NB4 (cell line): ENCODE results near the gene FXYD7.

Experiments used
- MYC ChIP-seq: IDR thresholded peaks from 2 replicates; pipeline ENCODE4 v1.6.1; 2011; ENCODE audit warnings: low read depth, low read length
- POLR2A ChIP-seq: IDR thresholded peaks from 2 replicates; pipeline ENCODE4 v1.6.1; 2011; ENCODE audit warnings: mild to moderate bottlenecking; ENCODE audit not compliant: insufficient read length; ENCODE audit errors: extremely low read depth
- TF ChIP-seq, protein P1 (sequence below): IDR thresholded peaks from one replicate; pipeline ENCODE4 v1.5.1; 2012; ENCODE audit warnings: low read depth, low read length
- TF ChIP-seq, protein P2 (sequence below): IDR thresholded peaks from 2 replicates; pipeline ENCODE4 v1.6.1; 2011; ENCODE audit warnings: low read depth, low read length

DNA sequence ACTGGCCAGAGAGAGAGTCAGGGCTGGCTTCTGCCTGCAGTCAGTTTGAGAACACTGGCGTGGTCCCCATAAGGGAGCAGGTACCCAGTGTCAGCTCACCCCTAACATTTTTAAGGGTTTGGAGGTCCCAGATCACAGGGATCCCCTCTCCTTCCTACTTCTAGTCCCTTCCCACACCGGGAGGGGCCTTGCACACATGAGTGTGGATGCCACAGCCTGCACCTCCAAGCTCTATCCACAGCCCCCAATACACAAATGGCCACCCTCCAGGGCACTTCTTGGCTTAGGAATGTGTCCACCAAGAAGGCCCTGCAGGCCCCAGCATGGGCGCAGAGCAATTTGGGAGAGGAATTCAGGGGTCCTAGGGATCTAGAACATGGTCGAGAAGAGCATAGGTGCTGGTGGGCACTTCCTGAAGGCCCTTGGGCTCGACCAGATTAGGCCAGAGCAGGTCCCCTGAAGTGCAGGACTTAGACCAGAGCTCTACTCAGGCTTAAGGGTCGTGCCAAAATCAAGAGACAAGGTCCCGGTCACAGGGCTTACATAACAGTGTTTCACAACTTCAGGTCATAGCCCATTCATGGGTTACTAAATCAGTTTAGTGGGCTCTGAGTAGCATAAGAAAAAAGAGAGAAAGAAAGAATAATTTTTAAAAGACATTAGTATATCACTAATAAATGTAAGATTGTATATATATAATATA lies 27.5 kb downstream of the FXYD7 start:
- TF ChIP-seq, protein P1, sequence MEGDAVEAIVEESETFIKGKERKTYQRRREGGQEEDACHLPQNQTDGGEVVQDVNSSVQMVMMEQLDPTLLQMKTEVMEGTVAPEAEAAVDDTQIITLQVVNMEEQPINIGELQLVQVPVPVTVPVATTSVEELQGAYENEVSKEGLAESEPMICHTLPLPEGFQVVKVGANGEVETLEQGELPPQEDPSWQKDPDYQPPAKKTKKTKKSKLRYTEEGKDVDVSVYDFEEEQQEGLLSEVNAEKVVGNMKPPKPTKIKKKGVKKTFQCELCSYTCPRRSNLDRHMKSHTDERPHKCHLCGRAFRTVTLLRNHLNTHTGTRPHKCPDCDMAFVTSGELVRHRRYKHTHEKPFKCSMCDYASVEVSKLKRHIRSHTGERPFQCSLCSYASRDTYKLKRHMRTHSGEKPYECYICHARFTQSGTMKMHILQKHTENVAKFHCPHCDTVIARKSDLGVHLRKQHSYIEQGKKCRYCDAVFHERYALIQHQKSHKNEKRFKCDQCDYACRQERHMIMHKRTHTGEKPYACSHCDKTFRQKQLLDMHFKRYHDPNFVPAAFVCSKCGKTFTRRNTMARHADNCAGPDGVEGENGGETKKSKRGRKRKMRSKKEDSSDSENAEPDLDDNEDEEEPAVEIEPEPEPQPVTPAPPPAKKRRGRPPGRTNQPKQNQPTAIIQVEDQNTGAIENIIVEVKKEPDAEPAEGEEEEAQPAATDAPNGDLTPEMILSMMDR, result no peak
- no peak for TF ChIP-seq MYC
- TF ChIP-seq, protein P2, sequence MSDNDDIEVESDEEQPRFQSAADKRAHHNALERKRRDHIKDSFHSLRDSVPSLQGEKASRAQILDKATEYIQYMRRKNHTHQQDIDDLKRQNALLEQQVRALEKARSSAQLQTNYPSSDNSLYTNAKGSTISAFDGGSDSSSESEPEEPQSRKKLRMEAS, result no peak
- TF ChIP-seq POLR2A, result no peak
